ENCODE measurements around the gene ZFHX3. TPM values are rescaled to one million over a fixed set of nuclear protein-coding genes. Genes with fewer than 3 reads are reported as not detected.

The ZFHX3 gene
- total and polyA plus RNA-seq, 2 donors (not counting 1 experiment from before 2014, with no cell fraction given) = 4.7 to 7.3 TPM

DNA sequence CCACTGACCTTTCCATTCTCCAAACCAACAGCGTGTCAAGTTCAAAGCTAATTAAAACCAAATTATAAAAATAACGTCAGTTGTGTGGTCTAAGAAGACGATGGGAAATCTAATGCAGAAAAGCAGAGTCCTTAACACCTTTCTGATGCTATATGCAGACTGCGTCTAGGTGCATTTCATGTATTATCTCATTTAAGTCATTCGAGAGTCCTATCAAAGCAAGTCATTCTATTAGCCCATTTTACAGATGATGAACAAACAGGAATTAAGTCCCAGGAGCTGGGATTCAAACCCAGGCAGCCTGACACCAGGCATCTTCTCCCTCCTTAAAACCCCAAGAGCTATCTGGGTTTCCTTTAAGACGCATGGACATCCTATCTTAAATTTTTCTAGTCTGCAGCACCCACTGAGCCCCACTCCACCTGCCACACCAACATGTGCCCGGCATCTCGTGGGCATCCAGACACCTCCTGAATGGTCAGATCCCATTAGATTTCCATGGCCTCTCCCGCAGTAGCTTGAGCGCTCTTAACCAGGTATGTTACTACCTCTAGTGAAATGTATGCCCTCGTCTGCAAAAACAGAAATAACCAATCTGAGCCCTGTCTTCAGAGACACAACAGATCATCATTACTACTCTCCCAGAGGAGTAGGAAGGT lies 115.1 kb downstream of the ZFHX3 start:
- TF ChIP-seq EZH2 (IDR thresholded peaks at IDR 0.05; ENCODE audit: low read length, missing control alignments) = no peak
- TF ChIP-seq, protein P1, sequence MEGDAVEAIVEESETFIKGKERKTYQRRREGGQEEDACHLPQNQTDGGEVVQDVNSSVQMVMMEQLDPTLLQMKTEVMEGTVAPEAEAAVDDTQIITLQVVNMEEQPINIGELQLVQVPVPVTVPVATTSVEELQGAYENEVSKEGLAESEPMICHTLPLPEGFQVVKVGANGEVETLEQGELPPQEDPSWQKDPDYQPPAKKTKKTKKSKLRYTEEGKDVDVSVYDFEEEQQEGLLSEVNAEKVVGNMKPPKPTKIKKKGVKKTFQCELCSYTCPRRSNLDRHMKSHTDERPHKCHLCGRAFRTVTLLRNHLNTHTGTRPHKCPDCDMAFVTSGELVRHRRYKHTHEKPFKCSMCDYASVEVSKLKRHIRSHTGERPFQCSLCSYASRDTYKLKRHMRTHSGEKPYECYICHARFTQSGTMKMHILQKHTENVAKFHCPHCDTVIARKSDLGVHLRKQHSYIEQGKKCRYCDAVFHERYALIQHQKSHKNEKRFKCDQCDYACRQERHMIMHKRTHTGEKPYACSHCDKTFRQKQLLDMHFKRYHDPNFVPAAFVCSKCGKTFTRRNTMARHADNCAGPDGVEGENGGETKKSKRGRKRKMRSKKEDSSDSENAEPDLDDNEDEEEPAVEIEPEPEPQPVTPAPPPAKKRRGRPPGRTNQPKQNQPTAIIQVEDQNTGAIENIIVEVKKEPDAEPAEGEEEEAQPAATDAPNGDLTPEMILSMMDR (conservative IDR thresholded peaks at IDR 0.05 in 1 of 2, IDR thresholded peaks at IDR 0.05 in 1 of 2; ENCODE audit: low read depth in 1 of 2, low read length in 2 of 2) = no peak

DNA sequence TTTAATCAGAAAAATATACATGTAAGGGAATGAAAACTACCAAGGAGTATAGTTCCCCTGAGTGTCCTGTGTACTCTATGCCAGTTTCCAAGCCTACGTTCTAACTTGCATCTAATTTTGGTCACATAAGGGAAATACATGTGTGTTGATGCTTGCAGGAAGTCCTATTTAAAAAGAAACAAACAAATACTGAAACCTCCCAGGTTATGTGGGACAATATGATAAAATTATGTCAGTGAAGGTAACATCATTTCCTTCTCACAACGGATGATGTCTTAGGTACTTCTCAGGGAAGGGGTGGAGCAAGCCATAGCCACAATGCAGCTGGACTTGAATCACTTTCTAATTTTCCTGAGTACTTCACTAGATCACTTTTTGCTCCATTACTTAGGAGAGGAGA lies 115.9 kb downstream of the ZFHX3 start:
- no peaks in the 10 kb centered on the region for H3K27me3 ChIP-seq (ENCODE audit: control insufficient read depth, insufficient read depth, low read length)
- peak overlapping the region; percentile 20 for H3K4me2 ChIP-seq (ENCODE audit: extremely low read depth, insufficient read depth, low read length)
- H3K9ac ChIP-seq (ENCODE audit: insufficient read depth, low read length) = peak overlapping the region; percentile 35
- TF ChIP-seq EZH2 (IDR thresholded peaks at IDR 0.05; ENCODE audit: low read length, missing control alignments) = no peak
- TF ChIP-seq, protein P1 (conservative IDR thresholded peaks at IDR 0.05 in 1 of 2, IDR thresholded peaks at IDR 0.05 in 1 of 2; ENCODE audit: low read depth in 1 of 2, low read length in 2 of 2) = no peak
- H3K9me3 ChIP-seq (ENCODE audit: control insufficient read depth, insufficient read depth, low read depth, low read length) = no peaks in the 10 kb centered on the region
- H3K4me1 ChIP-seq (ENCODE audit: control insufficient read depth, extremely low read depth, insufficient read depth, low read length) = peaks cover 20% of the 10 kb centered on the region
- no peak overlapping the region for H3K4me3 ChIP-seq (replicated peaks in 1 of 4; ENCODE audit: control extremely low read depth in 1 of 4, insufficient read depth in 1 of 4, low read depth in 3 of 4, low read length in 4 of 4)
- peaks cover 43% of the 10 kb centered on the region for H3K79me2 ChIP-seq (ENCODE audit: control insufficient read depth, insufficient read depth, low read length)
- no peak overlapping the region for H2AFZ ChIP-seq (ENCODE audit: low read length)
- peaks cover 2% of the 10 kb centered on the region for H4K20me1 ChIP-seq (ENCODE audit: control insufficient read depth, extremely low read depth, insufficient read depth, low read length)
- H3K27ac ChIP-seq (ENCODE audit: insufficient read depth, low read length) = peak overlapping the region; percentile 62
- no peak for DNase-seq (ENCODE audit: low read depth in 2 of 2)
- H3K36me3 ChIP-seq (ENCODE audit: control insufficient read depth, insufficient read depth, low read length) = no peaks in the 10 kb centered on the region

More for the DNA sequence above, 115.1 kb downstream of the ZFHX3 start:
- no peak overlapping the region for H3K4me2 ChIP-seq (ENCODE audit: extremely low read depth, insufficient read depth, low read length)
- DNase-seq (ENCODE audit: low read depth in 2 of 2) = no peak
- no peak overlapping the region for H3K27ac ChIP-seq (ENCODE audit: insufficient read depth, low read length)
- peaks cover 16% of the 10 kb centered on the region for H3K4me1 ChIP-seq (ENCODE audit: control insufficient read depth, extremely low read depth, insufficient read depth, low read length)
- H3K36me3 ChIP-seq (ENCODE audit: control insufficient read depth, insufficient read depth, low read length) = no peaks in the 10 kb centered on the region
- H4K20me1 ChIP-seq (ENCODE audit: control insufficient read depth, extremely low read depth, insufficient read depth, low read length) = peaks cover 2% of the 10 kb centered on the region
- H3K9me3 ChIP-seq (ENCODE audit: control insufficient read depth, insufficient read depth, low read depth, low read length) = no peaks in the 10 kb centered on the region
- H3K9ac ChIP-seq (ENCODE audit: insufficient read depth, low read length) = no peak overlapping the region
- H2AFZ ChIP-seq (ENCODE audit: low read length) = no peak overlapping the region
- no peak overlapping the region for H3K4me3 ChIP-seq (replicated peaks in 1 of 4; ENCODE audit: control extremely low read depth in 1 of 4, insufficient read depth in 1 of 4, low read depth in 3 of 4, low read length in 4 of 4)
- H3K79me2 ChIP-seq (ENCODE audit: control insufficient read depth, insufficient read depth, low read length) = peaks cover 48% of the 10 kb centered on the region
- H3K27me3 ChIP-seq (ENCODE audit: control insufficient read depth, insufficient read depth, low read length) = no peaks in the 10 kb centered on the region

DNA sequence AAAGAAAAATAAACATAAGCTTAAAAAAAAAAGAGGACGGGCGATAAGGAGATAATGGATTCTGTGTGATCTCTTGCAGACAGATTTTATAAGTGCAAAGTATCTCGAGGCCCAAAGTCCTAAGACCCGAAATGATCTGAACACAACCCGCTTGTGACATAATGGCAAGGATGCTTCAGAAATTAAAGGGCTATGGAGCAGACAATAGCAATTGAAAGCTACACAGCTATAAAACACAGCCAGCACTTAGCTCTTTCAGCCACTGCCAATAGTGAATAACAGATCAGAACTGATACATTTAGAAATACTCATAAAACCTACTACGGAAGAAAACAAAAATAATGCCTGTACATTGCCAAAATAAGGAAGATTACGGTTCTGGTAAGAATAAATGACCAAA lies 117.5 kb downstream of the ZFHX3 start:
- H3K9me3 ChIP-seq (ENCODE audit: control insufficient read depth, insufficient read depth, low read depth, low read length) = no peaks in the 10 kb centered on the region
- H4K20me1 ChIP-seq (ENCODE audit: control insufficient read depth, extremely low read depth, insufficient read depth, low read length) = no peaks in the 10 kb centered on the region
- no peak overlapping the region for H3K9ac ChIP-seq (ENCODE audit: insufficient read depth, low read length)
- H3K4me3 ChIP-seq (replicated peaks in 1 of 4; ENCODE audit: control extremely low read depth in 1 of 4, insufficient read depth in 1 of 4, low read depth in 3 of 4, low read length in 4 of 4) = no peak overlapping the region
- peaks cover 40% of the 10 kb centered on the region for H3K79me2 ChIP-seq (ENCODE audit: control insufficient read depth, insufficient read depth, low read length)
- peak overlapping the region; percentile 62 for H3K27ac ChIP-seq (ENCODE audit: insufficient read depth, low read length)
- no peaks in the 10 kb centered on the region for H3K27me3 ChIP-seq (ENCODE audit: control insufficient read depth, insufficient read depth, low read length)
- no peaks in the 10 kb centered on the region for H3K36me3 ChIP-seq (ENCODE audit: control insufficient read depth, insufficient read depth, low read length)
- H2AFZ ChIP-seq (ENCODE audit: low read length) = no peak overlapping the region
- H3K4me2 ChIP-seq (ENCODE audit: extremely low read depth, insufficient read depth, low read length) = peak overlapping the region; percentile 51
- H3K4me1 ChIP-seq (ENCODE audit: control insufficient read depth, extremely low read depth, insufficient read depth, low read length) = peaks cover 20% of the 10 kb centered on the region
- TF ChIP-seq, protein P1 (conservative IDR thresholded peaks at IDR 0.05 in 1 of 2, IDR thresholded peaks at IDR 0.05 in 1 of 2; ENCODE audit: low read depth in 1 of 2, low read length in 2 of 2) = no peak
- TF ChIP-seq EZH2 (IDR thresholded peaks at IDR 0.05; ENCODE audit: low read length, missing control alignments) = no peak
- no peak for DNase-seq (ENCODE audit: low read depth in 2 of 2)

All from fibroblast of lung (primary cell).